Fibroblast of the aortic adventitia (primary cell): Measurements from ENCODE around the gene ADCY2. TPM values are rescaled to one million over a fixed set of nuclear protein-coding genes. Genes with fewer than 3 reads are reported as not detected.

Experiments used
- DNase-seq: peaks from one replicate; pipeline ENCODE4 v3.0.0-alpha.2; 2010; ENCODE audit warnings: low read depth
- H3K4me3 ChIP-seq: 2 replicates; pipeline ENCODE4 v1.5.1; 2011; ENCODE audit warnings: low read depth, mild to moderate bottlenecking, control low read depth, low read length, moderate library complexity
- total RNA-seq: library from RNA; depleted of rRNA; stranded (reverse); fragments of >200 nt; gene quantifications from 2 replicates; pipeline ENCODE4 v1.2.3, GENCODE V29; 2012; ENCODE audit warnings: low replicate concordance
- TF ChIP-seq, protein P1 (sequence below): IDR thresholded peaks from 2 replicates; pipeline ENCODE4 v1.5.1; 2011; ENCODE audit warnings: mild to moderate bottlenecking, low read length, control low read depth, inconsistent platforms; ENCODE audit not compliant: insufficient read depth

ADCY2 gene
- total RNA-seq, 1 donor, result 0.09 TPM

DNA sequence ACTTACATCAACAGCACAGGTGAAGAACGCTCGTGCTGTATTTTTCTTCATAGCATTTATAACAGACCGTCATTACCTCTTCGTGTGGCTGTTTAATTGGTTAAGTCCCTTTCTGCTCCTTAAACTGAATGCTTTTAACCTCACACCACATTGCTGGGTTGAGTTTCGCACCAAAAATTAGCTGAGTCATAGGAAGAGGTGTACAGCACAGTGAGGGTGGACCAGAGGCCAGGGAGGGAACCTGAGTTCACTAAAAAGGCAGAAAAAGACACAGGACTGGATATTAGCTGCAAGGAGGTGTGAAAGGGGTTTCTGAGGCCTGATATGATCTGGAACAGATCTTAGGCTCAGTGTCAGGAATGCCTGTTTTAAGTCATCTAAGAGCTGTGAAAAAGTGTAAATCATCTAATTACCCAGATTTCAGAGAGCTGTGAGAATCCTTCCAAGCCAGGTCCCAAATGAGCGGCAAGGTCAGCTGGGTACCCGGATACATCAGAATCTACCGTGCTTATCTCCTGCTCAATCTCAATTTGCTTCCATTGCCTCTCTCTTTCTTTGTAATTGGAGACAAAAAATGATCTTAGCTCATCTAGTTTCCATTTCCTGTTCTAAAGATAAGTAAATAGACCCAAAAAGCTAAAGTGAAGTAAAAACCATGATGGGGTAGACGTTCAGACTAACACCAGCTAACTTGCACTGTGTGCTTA lies 462.1 kb downstream of the ADCY2 start:
- DNase-seq, result no peak
- TF ChIP-seq, protein P1, sequence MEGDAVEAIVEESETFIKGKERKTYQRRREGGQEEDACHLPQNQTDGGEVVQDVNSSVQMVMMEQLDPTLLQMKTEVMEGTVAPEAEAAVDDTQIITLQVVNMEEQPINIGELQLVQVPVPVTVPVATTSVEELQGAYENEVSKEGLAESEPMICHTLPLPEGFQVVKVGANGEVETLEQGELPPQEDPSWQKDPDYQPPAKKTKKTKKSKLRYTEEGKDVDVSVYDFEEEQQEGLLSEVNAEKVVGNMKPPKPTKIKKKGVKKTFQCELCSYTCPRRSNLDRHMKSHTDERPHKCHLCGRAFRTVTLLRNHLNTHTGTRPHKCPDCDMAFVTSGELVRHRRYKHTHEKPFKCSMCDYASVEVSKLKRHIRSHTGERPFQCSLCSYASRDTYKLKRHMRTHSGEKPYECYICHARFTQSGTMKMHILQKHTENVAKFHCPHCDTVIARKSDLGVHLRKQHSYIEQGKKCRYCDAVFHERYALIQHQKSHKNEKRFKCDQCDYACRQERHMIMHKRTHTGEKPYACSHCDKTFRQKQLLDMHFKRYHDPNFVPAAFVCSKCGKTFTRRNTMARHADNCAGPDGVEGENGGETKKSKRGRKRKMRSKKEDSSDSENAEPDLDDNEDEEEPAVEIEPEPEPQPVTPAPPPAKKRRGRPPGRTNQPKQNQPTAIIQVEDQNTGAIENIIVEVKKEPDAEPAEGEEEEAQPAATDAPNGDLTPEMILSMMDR, result no peak

DNA sequence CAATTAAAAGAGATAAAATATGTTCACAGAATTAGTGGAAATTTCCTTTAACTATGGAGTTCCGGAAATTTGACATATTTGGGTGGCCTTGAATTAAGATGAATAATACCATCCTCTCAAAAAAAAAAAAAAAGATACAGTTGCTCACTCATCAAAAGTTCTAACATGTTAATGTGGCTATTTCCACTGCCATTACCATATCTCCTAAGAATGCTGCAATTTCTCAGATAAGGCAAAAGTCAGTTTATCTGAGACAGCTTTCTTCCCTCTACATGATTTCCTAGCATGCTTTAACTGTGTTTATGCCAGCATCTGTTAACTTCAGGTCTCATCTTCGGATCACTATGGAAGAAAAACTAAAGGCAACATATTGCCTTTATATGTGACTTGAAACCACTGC lies 470.3 kb downstream of the ADCY2 start:
- H3K4me3 ChIP-seq, result no peak overlapping the region
- TF ChIP-seq, protein P1, result no peak
- DNase-seq, result no peak

More for the DNA sequence above, 462.1 kb downstream of the ADCY2 start:
- H3K4me3 ChIP-seq, result no peak overlapping the region

DNA sequence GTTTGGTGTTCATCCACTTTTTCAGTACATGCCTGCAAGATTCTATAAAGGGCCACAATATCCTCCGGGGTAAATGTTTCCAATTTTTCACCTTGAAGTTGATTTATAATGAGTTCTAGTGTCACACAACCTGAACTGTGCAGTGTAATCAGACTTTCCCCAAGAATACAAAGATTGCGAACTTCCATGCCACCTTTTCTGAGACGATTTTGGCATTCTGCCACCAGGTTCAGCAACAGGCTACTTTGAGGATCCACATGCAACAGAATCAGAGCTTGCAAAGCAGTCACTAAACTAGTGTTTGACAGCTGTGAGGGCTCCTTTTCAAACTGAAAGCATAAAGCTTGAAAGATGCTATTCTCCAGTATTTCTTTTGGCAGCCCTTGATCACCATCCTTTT lies 471.3 kb downstream of the ADCY2 start:
- no peak for DNase-seq
- H3K4me3 ChIP-seq, result no peak overlapping the region
- TF ChIP-seq, protein P1, result no peak

DNA sequence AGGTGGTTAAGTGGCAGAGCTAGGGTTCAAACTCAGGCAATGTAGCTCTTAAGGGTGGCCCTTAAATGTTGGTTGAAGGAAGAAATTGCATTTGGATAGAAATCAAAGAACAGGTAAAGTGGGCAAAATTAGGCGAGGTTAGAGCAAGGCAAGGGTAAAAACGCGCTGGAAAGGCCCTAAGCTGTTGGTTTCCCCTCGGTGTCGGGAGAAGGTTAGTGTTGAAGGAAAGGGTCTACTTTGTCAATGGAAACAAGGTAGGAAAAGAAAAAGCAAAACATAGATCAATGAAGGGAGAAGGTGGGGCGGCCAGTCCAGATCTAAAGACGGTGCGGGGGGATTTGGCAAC lies 472.5 kb downstream of the ADCY2 start:
- no peak for DNase-seq
- TF ChIP-seq, protein P1, result no peak
- peak overlapping the region; percentile 85 for H3K4me3 ChIP-seq

DNA sequence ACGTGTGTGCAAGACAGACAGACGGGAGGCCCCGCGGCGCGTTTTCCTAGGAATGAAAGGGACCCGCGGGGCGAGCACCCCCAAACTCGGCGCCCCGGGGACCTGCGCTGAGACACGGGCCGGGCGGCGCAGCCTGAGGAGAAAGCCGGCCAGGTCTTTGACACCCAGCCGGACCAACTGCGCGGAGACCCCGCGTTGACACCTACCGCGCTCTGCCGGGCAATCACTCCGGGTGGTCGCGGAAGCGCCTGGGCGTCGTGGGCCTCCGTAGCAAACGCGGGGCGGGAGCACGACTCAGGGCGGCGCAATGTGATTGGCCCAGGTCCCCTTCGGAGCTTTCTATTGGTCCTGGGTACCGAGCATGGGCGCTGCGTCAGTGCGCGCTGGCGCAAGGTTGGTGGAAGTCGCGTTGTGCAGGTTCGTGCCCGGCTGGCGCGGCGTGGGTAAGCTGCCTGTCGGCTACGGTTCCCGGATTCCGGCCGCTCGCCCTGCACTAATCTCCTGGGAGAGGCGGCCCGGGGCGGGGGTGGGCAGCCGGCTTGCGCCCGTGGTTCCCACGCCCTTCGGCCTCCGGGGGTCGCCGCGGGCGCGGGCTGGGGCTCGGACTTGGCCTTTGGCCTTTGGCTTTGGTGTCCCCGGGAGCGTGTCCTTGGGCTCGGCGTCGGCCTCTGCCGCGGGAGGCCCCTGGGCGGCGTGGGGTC lies 473.0 kb downstream of the ADCY2 start, which contains the start of the genes FASTKD3 and MTRR:
Gene FASTKD3 (minus strand): TSS at position 259 of the 701 bp plus-strand sequence. CDS start 948 bp downstream, outside the sequence.
Gene MTRR (plus strand): TSS at position 376 of the 701 bp plus-strand sequence. CDS start 1,647 bp downstream, outside the sequence.
- DNase-seq, result peak; percentile 91
- H3K4me3 ChIP-seq, result peak within 1 kb of the TSS; percentile 85
- TF ChIP-seq, protein P1, result no peak

DNA sequence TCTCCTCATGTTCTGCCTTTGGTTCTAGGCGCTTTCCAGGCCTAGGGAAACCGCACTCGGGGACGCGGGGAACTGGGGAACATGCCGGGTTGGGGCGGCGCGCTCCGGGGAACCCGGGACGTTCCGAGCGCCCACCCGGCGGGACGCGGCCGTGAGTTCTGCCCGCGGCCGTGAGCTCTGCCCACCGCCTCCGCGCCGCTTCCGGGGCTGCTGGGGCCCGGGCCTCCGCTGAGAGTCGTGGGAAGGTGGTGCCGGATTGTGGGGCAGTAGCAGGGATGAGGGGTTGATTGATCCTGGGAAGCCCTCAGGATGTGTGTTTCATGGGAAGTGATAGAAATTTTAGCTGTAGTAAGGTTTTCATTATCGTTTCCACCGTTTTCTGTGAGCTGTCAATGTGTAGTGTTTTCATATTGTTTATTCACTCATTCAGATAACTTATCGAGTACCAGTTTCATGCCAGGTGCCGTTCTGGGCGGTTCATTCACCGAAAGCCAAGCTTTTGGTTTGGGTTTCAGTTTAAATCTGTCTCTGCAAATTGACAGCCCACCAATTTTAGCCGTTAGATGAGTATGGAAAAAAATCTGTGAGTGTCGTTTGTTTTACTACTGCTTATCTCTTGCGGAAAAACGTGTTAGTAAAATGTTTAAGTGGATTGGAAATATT lies 473.7 kb downstream of the ADCY2 start:
- TF ChIP-seq, protein P1, result no peak
- H3K4me3 ChIP-seq, result peak overlapping the region; percentile 85
- no peak for DNase-seq
